DOHH2 (cell line): ENCODE results near the gene NDE1.
"Not testable (repeated sequence)": the region's sequence is repeated elsewhere in the genome, so short reads cannot be mapped to it uniquely, and the experiment has no call there.

Experiments
- EZH2phosphoT487 ChIP-seq: fragments of 200-600 bp; sonication (generic); IDR thresholded peaks from 2 replicates; pipeline ENCODE4 v1.6.1; 2017; ENCODE audit warnings: borderline replicate concordance, mild to moderate bottlenecking, antibody characterized with exemption, low read length, moderate library complexity, mixed read lengths
- TF ChIP-seq, protein P1 (sequence below): fragments of 200-600 bp; sonication (generic); IDR thresholded peaks from one replicate; pipeline ENCODE4 v1.5.1; 2014; ENCODE audit warnings: antibody characterized with exemption, mild to moderate bottlenecking, low read depth, low read length; ENCODE audit not compliant: poor library complexity, severe bottlenecking

DNA sequence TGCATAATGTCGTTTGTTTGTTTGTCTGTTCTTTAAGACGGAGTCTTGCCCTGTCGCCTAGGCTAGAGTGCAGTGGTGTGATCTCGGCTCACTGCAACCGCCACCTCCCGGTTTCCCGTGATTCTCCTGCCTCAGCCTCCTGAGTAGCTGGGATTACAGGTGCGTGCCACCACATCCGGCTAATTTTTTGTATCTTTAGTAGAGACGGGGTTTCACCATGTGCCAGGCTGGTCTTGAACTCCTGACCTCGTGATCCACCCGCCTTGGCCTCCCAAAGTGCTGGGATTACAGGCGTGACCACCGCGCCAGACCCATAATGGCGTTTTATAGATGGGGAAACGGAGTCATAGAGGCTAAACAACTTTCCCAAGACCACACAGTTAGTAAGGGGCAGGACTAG lies 734 bp upstream of the NDE1 start:
- TF ChIP-seq, protein P1, sequence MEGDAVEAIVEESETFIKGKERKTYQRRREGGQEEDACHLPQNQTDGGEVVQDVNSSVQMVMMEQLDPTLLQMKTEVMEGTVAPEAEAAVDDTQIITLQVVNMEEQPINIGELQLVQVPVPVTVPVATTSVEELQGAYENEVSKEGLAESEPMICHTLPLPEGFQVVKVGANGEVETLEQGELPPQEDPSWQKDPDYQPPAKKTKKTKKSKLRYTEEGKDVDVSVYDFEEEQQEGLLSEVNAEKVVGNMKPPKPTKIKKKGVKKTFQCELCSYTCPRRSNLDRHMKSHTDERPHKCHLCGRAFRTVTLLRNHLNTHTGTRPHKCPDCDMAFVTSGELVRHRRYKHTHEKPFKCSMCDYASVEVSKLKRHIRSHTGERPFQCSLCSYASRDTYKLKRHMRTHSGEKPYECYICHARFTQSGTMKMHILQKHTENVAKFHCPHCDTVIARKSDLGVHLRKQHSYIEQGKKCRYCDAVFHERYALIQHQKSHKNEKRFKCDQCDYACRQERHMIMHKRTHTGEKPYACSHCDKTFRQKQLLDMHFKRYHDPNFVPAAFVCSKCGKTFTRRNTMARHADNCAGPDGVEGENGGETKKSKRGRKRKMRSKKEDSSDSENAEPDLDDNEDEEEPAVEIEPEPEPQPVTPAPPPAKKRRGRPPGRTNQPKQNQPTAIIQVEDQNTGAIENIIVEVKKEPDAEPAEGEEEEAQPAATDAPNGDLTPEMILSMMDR: not testable (repeated sequence)
- not testable (repeated sequence) for TF ChIP-seq EZH2phosphoT487
